ENCODE results near the gene CCN5. TPM values are rescaled to one million over a fixed set of nuclear protein-coding genes. Genes with fewer than 3 reads are reported as not detected.

CCN5 gene
- total RNA-seq = not detected

GRCh38 chr20:44714701-44715498 is at the start of gene CCN5:
Gene CCN5 (plus strand): TSS chr20:44715369. CDS start chr20:44715391, 22 bp downstream.

GRCh38 chr20:44745598-44746366 is 30.6 kb downstream of the CCN5 start, which contains the start of gene KCNK15:
Gene KCNK15 (plus strand): TSS chr20:44745865. CDS start chr20:44745911, 46 bp downstream.

Other genes with a start within 250 kb of the CCN5 start
- gene TTPAL, start 239.5 kb upstream of the CCN5 start, total RNA-seq = 10 to 100 TPM; 16.1 to 17.2 TPM
- gene SERINC3, start 193.3 kb upstream of the CCN5 start, total RNA-seq = 10 to 100 TPM; 83.0 to 83.6 TPM
- gene PKIG, start 132.8 kb upstream of the CCN5 start, total RNA-seq = 1 to 10 TPM; 3.3 TPM
- gene ADA, start 63.7 kb upstream of the CCN5 start, total RNA-seq = 100 to 1,000 TPM; 105 to 109 TPM
- gene KCNK15, start 30.5 kb downstream of the CCN5 start, total RNA-seq = not detected
- not detected for gene RIMS4, start 95.2 kb downstream of the CCN5 start, total RNA-seq
- 100 to 1,000 TPM; 270 to 282 TPM for gene YWHAB, start 170.3 kb downstream of the CCN5 start, total RNA-seq
- 10 to 100 TPM; 53.7 to 65.1 TPM for gene PABPC1L, start 194.7 kb downstream of the CCN5 start, total RNA-seq
- gene TOMM34, start 245.0 kb downstream of the CCN5 start, total RNA-seq = 10 to 100 TPM; 14.0 to 14.5 TPM

All from activated naive CD4-positive, alpha-beta T cell treated with anti-CD3 and anti-CD28 coated beads, Interleukin-2, amount 10 ng/mL, durations not matched to agents 5 hours and 36 hours (primary cell).